T-cell (primary cell): ENCODE measurements around the gene LHFPL3. TPM values are rescaled to one million over a fixed set of nuclear protein-coding genes. Genes with fewer than 3 reads are reported as not detected.
A peak's percentile ranks its signal among the peaks of the same experiment; 100 is the strongest.

Experiments
- ATAC-seq, 4 experiments: fragments of 200-7000 bp in 3 of 4; fragments of 150-1000 bp in 1 of 4; cut with Tn5 transposase; replicated peaks in 1 of 4; 1 replicate in 3 of 4; 2 replicates in 1 of 4; pipeline ENCODE4 v1.10.0; 2021; ENCODE audit warnings: moderate library complexity in 3 of 4, mild to moderate bottlenecking in 2 of 4, moderate number of reproducible peaks in 1 of 4
- CTCF ChIA-PET, 2 donors: fragments of 300-600 bp; sonication (Branson Sonifier 250); formaldehyde crosslinking; loops; one replicate each; lab custom pipeline; 2022; ENCODE audit warnings: antibody characterized with exemption in 2 of 2; lab: Charles Lee
- POLR2A ChIA-PET, 2 donors: fragments of 300-600 bp; sonication (Branson Sonifier 250); formaldehyde crosslinking; loops; one replicate each; lab custom pipeline; 2022; ENCODE audit warnings: antibody characterized with exemption in 2 of 2; lab: Charles Lee
- DNase-seq, 35 experiments: peaks; one replicate each; pipeline versions ENCODE4 v3.0.0 to v3.0.0-alpha.2; 2013 to 2023
- H3K27ac ChIP-seq: one replicate; pipeline ENCODE4 v1.5.1; 2013; ENCODE audit warnings: low read length
- H3K27me3 ChIP-seq, 2 experiments: replicated peaks in 1 of 2; 1 replicate in 1 of 2; 2 replicates in 1 of 2; pipeline versions ENCODE4 v1.6.1 to v1.7.0; 2013; ENCODE audit warnings: low read length in 1 of 2, mixed read lengths in 1 of 2; ENCODE audit not compliant: control insufficient read depth in 2 of 2, insufficient read depth in 2 of 2; ENCODE audit errors: extremely low read depth in 1 of 2
- H3K36me3 ChIP-seq, 2 donors: 1 replicate in 1 of 2; 2 replicates in 1 of 2; pipeline versions ENCODE4 v1.6.1 to v1.7.0; 2013; ENCODE audit warnings: low read length in 1 of 2; ENCODE audit not compliant: control insufficient read depth in 2 of 2, insufficient read depth in 1 of 2; ENCODE audit errors: extremely low read depth in 1 of 2
- H3K4me1 ChIP-seq, 2 experiments: 1 replicate in 1 of 2; 2 replicates in 1 of 2; pipeline versions ENCODE4 v1.6.1 to v1.7.0; 2013; ENCODE audit warnings: low read length in 2 of 2, mixed read lengths in 1 of 2; ENCODE audit not compliant: insufficient read depth in 2 of 2, control insufficient read depth in 1 of 2; ENCODE audit errors: extremely low read depth in 1 of 2
- H3K4me3 ChIP-seq, 2 donors: 1 replicate in 1 of 2; 2 replicates in 1 of 2; pipeline versions ENCODE4 v1.5.1 to v1.7.0; 2013; ENCODE audit warnings: mild to moderate bottlenecking in 2 of 2, low read length in 1 of 2, moderate library complexity in 1 of 2; ENCODE audit not compliant: control insufficient read depth in 1 of 2; ENCODE audit errors: extremely low read depth in 1 of 2
- H3K9me3 ChIP-seq: 2 replicates; pipeline ENCODE4 v1.7.0; 2013
- H3K27ac Mint-ChIP-seq, 2 donors: one replicate each; pipeline ENCODE4 v1.8.0; 2020 to 2021; ENCODE audit warnings: mild to moderate bottlenecking in 2 of 2, mixed read lengths in 2 of 2
- H3K27me3 Mint-ChIP-seq, 2 donors: one replicate each; pipeline ENCODE4 v1.8.0; 2021 to 2022; ENCODE audit warnings: mixed read lengths in 2 of 2
- H3K36me3 Mint-ChIP-seq: one replicate; pipeline ENCODE4 v1.8.0; 2021; ENCODE audit warnings: mixed read lengths
- H3K4me1 Mint-ChIP-seq, 3 donors: one replicate each; pipeline ENCODE4 v1.8.0; 2020 to 2022; ENCODE audit warnings: mixed read lengths in 3 of 3, mild to moderate bottlenecking in 1 of 3
- H3K4me3 Mint-ChIP-seq, 3 donors: one replicate each; pipeline ENCODE4 v1.8.0; 2020 to 2022; ENCODE audit warnings: mild to moderate bottlenecking in 3 of 3, mixed read lengths in 3 of 3, moderate library complexity in 3 of 3
- H3K9me3 Mint-ChIP-seq, 3 donors: one replicate each; pipeline ENCODE4 v1.8.0; 2020 to 2022; ENCODE audit warnings: mixed read lengths in 3 of 3
- WGBS: methylation state at CpG from one replicate; pipeline ENCODE4 v1.1.5; 2013; ENCODE audit warnings: missing lambda C conversion rate; ENCODE audit not compliant: insufficient coverage; 5-methylcytosine and 5-hydroxymethylcytosine counted together
- total RNA-seq, 35 experiments: library from RNA in 6 of 35; stranded (reverse) in 6 of 35; fragments of 120-200 nt in 1 of 35; gene quantifications; one replicate each; pipeline versions ENCODE4 v1.2.1 to v1.2.4 and lab custom pipeline; 2013 to 2026

LHFPL3 gene
- total RNA-seq, 5 donors from 2014 or later (not counting 1 experiment from before 2014, with no cell fraction given) = not detected

- H3K4me1 Mint-ChIP-seq = no peaks in the 10 kb centered on the region
- ATAC-seq (no peak), DNase-seq (no peak)
- POLR2A ChIA-PET = no interaction called here
- Histone ChIP-seq H3K9me3 (no peaks in the 10 kb centered on the region), H3K27ac (no peak overlapping the region), H3K4me1 (no peaks in the 10 kb centered on the region), H3K36me3 (no peaks in the 10 kb centered on the region), H3K4me3 (no peak overlapping the region), H3K27me3 (no peaks in the 10 kb centered on the region)
- CTCF ChIA-PET = interaction anchor here in 1 of 2 donors (0.7 kb wide), 1 partner anchor 11 kb away, joined by 3 read pairs; no protein-coding TSS in a partner anchor
- H3K27me3 Mint-ChIP-seq = peaks cover 9 to 15% of the 10 kb centered on the region in 2 donors
- no peaks in the 10 kb centered on the region for H3K36me3 Mint-ChIP-seq
- no peak overlapping the region for H3K27ac Mint-ChIP-seq
- WGBS = no CpG with 5 or more reads among the region's 4 CpGs
- no peaks in the 10 kb centered on the region for H3K9me3 Mint-ChIP-seq
- H3K4me3 Mint-ChIP-seq = no peak overlapping the region
Measured at GRCh38 chr7:104296900-104297299, 31.5 kb upstream of the LHFPL3 start.

- WGBS = 73% methylated on average over 3 of the region's 3 CpGs
- Histone ChIP-seq H3K36me3 (no peaks in the 10 kb centered on the region), H3K27me3 (no peaks in the 10 kb centered on the region), H3K9me3 (no peaks in the 10 kb centered on the region), H3K4me1 (no peaks in the 10 kb centered on the region), H3K27ac (no peak overlapping the region), H3K4me3 (no peak overlapping the region)
- ATAC-seq = no peak
- peaks cover 8 to 9% of the 10 kb centered on the region in 2 donors for H3K27me3 Mint-ChIP-seq
- no peaks in the 10 kb centered on the region for H3K4me1 Mint-ChIP-seq
- no peaks in the 10 kb centered on the region for H3K9me3 Mint-ChIP-seq
- POLR2A ChIA-PET = no interaction called here
- no peaks in the 10 kb centered on the region for H3K36me3 Mint-ChIP-seq
- no peak overlapping the region for H3K4me3 Mint-ChIP-seq
- CTCF ChIA-PET = no interaction called here
- no peak for DNase-seq
- no peak overlapping the region for H3K27ac Mint-ChIP-seq
Measured at GRCh38 chr7:104299323-104299722, 29.1 kb upstream of the LHFPL3 start.

GRCh38 chr7:104299777-104300176 is 28.6 kb upstream of the LHFPL3 start:
- WGBS = 30% methylated on average over 2 of the region's 4 CpGs
- no peaks in the 10 kb centered on the region for H3K36me3 ChIP-seq
- no peak overlapping the region for H3K27ac ChIP-seq
- H3K27ac Mint-ChIP-seq = no peak overlapping the region
- H3K4me3 ChIP-seq = no peak overlapping the region
- CTCF ChIA-PET = no interaction called here
- H3K9me3 ChIP-seq = no peaks in the 10 kb centered on the region
- H3K4me3 Mint-ChIP-seq = no peak overlapping the region
- POLR2A ChIA-PET = no interaction called here
- H3K4me1 ChIP-seq = no peaks in the 10 kb centered on the region
- H3K27me3 ChIP-seq = no peaks in the 10 kb centered on the region
- no peak for DNase-seq
- H3K4me1 Mint-ChIP-seq = no peaks in the 10 kb centered on the region
- no peak for ATAC-seq
- H3K36me3 Mint-ChIP-seq = no peaks in the 10 kb centered on the region
- H3K9me3 Mint-ChIP-seq = no peaks in the 10 kb centered on the region
- H3K27me3 Mint-ChIP-seq = peaks cover 7 to 10% of the 10 kb centered on the region in 2 donors

GRCh38 chr7:104306793-104307192 is 21.6 kb upstream of the LHFPL3 start:
- ATAC-seq = no peak
- no peak overlapping the region for H3K27ac Mint-ChIP-seq
- H3K9me3 ChIP-seq = no peaks in the 10 kb centered on the region
- no peak for DNase-seq
- no peaks in the 10 kb centered on the region for H3K4me1 ChIP-seq
- H3K27me3 Mint-ChIP-seq = peaks cover 0 to 4% of the 10 kb centered on the region in 2 donors
- H3K27me3 ChIP-seq = no peaks in the 10 kb centered on the region
- no peak overlapping the region for H3K4me3 ChIP-seq
- H3K9me3 Mint-ChIP-seq = no peaks in the 10 kb centered on the region
- H3K4me3 Mint-ChIP-seq = no peak overlapping the region
- CTCF ChIA-PET = no interaction called here
- POLR2A ChIA-PET = no interaction called here
- WGBS = no CpG with 5 or more reads among the region's 4 CpGs
- H3K36me3 ChIP-seq = no peaks in the 10 kb centered on the region
- no peak overlapping the region for H3K27ac ChIP-seq
- no peaks in the 10 kb centered on the region for H3K4me1 Mint-ChIP-seq
- no peaks in the 10 kb centered on the region for H3K36me3 Mint-ChIP-seq

GRCh38 chr7:104317948-104318629 is 10.3 kb upstream of the LHFPL3 start:
- Histone ChIP-seq H3K27me3 (no peaks in the 10 kb centered on the region), H3K9me3 (peaks cover 8% of the 10 kb centered on the region), H3K36me3 (no peaks in the 10 kb centered on the region), H3K4me3 (no peak overlapping the region), H3K27ac (no peak overlapping the region), H3K4me1 (no peaks in the 10 kb centered on the region)
- Mint-ChIP-seq H3K27ac (no peak overlapping the region), H3K9me3 (peaks cover 16 to 34% (median 21%) of the 10 kb centered on the region in 3 donors), H3K4me1 (no peaks in the 10 kb centered on the region), H3K4me3 (no peak overlapping the region), H3K36me3 (no peaks in the 10 kb centered on the region), H3K27me3 (peaks cover 0 to 2% of the 10 kb centered on the region in 2 donors)
- ATAC-seq = no peak
- DNase-seq = no peak
- 70% methylated on average over 2 of the region's 5 CpGs for WGBS
- POLR2A ChIA-PET = no interaction called here
- CTCF ChIA-PET = no interaction called here

GRCh38 chr7:104327534-104327933 is 869 bp upstream of the LHFPL3 start:
- Histone ChIP-seq H3K9me3 (no peaks in the 10 kb centered on the region), H3K36me3 (no peaks in the 10 kb centered on the region), H3K4me3 (no peak overlapping the region), H3K27ac (no peak overlapping the region), H3K4me1 (peaks cover 0 to 6% of the 10 kb centered on the region in 2 experiments), H3K27me3 (peaks cover 19 to 21% of the 10 kb centered on the region in 2 experiments)
- WGBS = 28% methylated on average over 2 of the region's 7 CpGs
- Mint-ChIP-seq H3K27me3 (peaks cover 47% of the 10 kb centered on the region in 2 donors), H3K4me1 (peaks cover 10 to 15% (median 10%) of the 10 kb centered on the region in 3 donors), H3K36me3 (no peaks in the 10 kb centered on the region), H3K4me3 (peak overlapping the region in 1 of 3 donors; percentile 13), H3K9me3 (no peaks in the 10 kb centered on the region), H3K27ac (no peak overlapping the region)
- POLR2A ChIA-PET = no interaction called here
- CTCF ChIA-PET = no interaction called here
- ATAC-seq = no peak
- DNase-seq = no peak
